GM23248 (cell line): Measurements from ENCODE around the gene TRPM7. TPM values are rescaled to one million over a fixed set of nuclear protein-coding genes. Genes with fewer than 3 reads are reported as not detected.

Experiments used
- DNase-seq: peaks from one replicate; pipeline ENCODE4 v3.0.0-alpha.2; 2015
- H2AFZ ChIP-seq: fragments of 200-600 bp; sonication (generic); 2 replicates; pipeline ENCODE4 v1.6.1; 2016; ENCODE audit warnings: antibody characterized with exemption
- H3F3A ChIP-seq: fragments of 200-600 bp; sonication (generic); 2 replicates; pipeline ENCODE4 v1.6.1; 2016; ENCODE audit warnings: mild to moderate bottlenecking, antibody characterized with exemption, mixed run types; ENCODE audit not compliant: insufficient read depth
- H3K27ac ChIP-seq: fragments of 200-600 bp; sonication (generic); 2 replicates; pipeline ENCODE4 v1.5.1; 2016; ENCODE audit warnings: mild to moderate bottlenecking
- H3K27me3 ChIP-seq: fragments of 200-600 bp; sonication (generic); replicated peaks from 2 replicates; pipeline ENCODE4 v1.6.1; 2016; ENCODE audit warnings: mild to moderate bottlenecking; ENCODE audit not compliant: insufficient read depth
- H3K36me3 ChIP-seq: fragments of 200-600 bp; sonication (generic); 2 replicates; pipeline ENCODE4 v1.6.1; 2016; ENCODE audit warnings: low read depth, mild to moderate bottlenecking
- H3K4me1 ChIP-seq: fragments of 200-600 bp; sonication (generic); 2 replicates; pipeline ENCODE4 v1.6.1; 2016; ENCODE audit warnings: mild to moderate bottlenecking; ENCODE audit not compliant: insufficient read depth
- H3K4me2 ChIP-seq: fragments of 200-600 bp; sonication (generic); one replicate; pipeline ENCODE4 v1.6.1; 2016; ENCODE audit warnings: mild to moderate bottlenecking; ENCODE audit not compliant: unreplicated experiment
- H3K4me3 ChIP-seq: fragments of 200-600 bp; sonication (generic); 2 replicates; pipeline ENCODE4 v1.5.1; 2016; ENCODE audit warnings: mild to moderate bottlenecking
- H3K79me2 ChIP-seq: fragments of 200-600 bp; sonication (generic); 2 replicates; pipeline ENCODE4 v1.6.1; 2016; ENCODE audit warnings: mild to moderate bottlenecking; ENCODE audit not compliant: insufficient read depth
- H3K9ac ChIP-seq: fragments of 200-600 bp; sonication (generic); 2 replicates; pipeline ENCODE4 v1.6.1; 2016; ENCODE audit warnings: mild to moderate bottlenecking
- H3K9me2 ChIP-seq: fragments of 200-600 bp; sonication (generic); 2 replicates; pipeline ENCODE4 v1.6.1; 2016; ENCODE audit warnings: mixed run types, mild to moderate bottlenecking, moderate library complexity; ENCODE audit not compliant: insufficient read depth
- H3K9me3 ChIP-seq: fragments of 200-600 bp; sonication (generic); one replicate; pipeline ENCODE4 v1.6.1; 2017; ENCODE audit warnings: low read depth
- H4K20me1 ChIP-seq: fragments of 200-600 bp; sonication (generic); 2 replicates; pipeline ENCODE4 v1.6.0; 2016; ENCODE audit not compliant: insufficient read depth
- EZH2 ChIP-seq: fragments of 200-600 bp; sonication (generic); IDR thresholded peaks from 2 replicates; pipeline ENCODE4 v1.6.1; 2018; ENCODE audit warnings: antibody characterized with exemption, mild to moderate bottlenecking; ENCODE audit not compliant: insufficient read depth, poor library complexity, severe bottlenecking
- EZH2phosphoT487 ChIP-seq: fragments of 200-600 bp; sonication (generic); IDR thresholded peaks from 2 replicates; pipeline ENCODE4 v1.6.1; 2018; ENCODE audit warnings: antibody characterized with exemption, moderate library complexity, mild to moderate bottlenecking, low read depth; ENCODE audit not compliant: insufficient read depth
- WGBS, 2 experiments: methylation state at CpG; one replicate each; pipeline ENCODE4 v1.1.6; 2015 to 2017; ENCODE audit warnings: low lambda C conversion rate in 2 of 2, low coverage in 1 of 2; ENCODE audit errors: missing lambda C conversion rate in 2 of 2; 5-methylcytosine and 5-hydroxymethylcytosine counted together
- in situ Hi-C: fragments of 300-500 bp; cut with MboI; formaldehyde crosslinking; loops from 2 replicates; pipeline ENCODE4 v1.15.0; 2020
- polyA plus RNA-seq: library from polyadenylated mRNA; unstranded; fragments of >200 nt; fragmentation: Nextera tagmentation; extraction: Ambion mirVana; gene quantifications from 2 replicates; pipeline ENCODE4 v1.2.1, GENCODE V29; 2016
- total RNA-seq: library from RNA; depleted of rRNA; stranded (reverse); fragments of >200 nt; shearing (Covaris generic); gene quantifications from 2 replicates; pipeline ENCODE4 v1.2.3, GENCODE V29; 2014

TRPM7 gene
- total and polyA plus RNA-seq, 2 experiments from 2014 or later = 15.5 to 38.4 TPM

DNA sequence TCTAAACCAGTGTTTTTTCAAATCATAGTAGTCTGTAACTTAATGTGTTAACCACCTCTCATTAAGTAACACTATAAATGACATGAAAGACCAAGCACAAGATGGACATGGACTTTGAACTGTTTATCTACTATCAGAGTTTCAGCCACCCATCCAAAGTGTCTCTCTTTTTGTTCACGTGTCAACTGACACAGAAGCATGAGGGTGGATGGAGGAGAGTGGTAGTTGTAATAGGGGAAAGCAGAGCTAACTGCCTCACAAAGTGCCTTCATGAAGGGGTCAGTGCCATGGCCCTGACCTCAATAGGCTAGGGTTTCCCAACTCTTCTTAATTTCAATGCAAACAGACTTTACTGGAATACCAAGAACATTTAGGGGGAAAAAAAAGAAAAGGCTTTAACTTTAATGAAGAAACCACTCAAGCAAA, 32.1 kb upstream of the TRPM7 start:
- WGBS, 2 experiments = 53 to 64% methylated on average over 1 of the region's 1 CpG
- Histone ChIP-seq H3K27ac (no peak overlapping the region), H3K4me2 (no peak overlapping the region), H4K20me1 (no peaks in the 10 kb centered on the region), H3K27me3 (no peaks in the 10 kb centered on the region), H2AFZ (no peak overlapping the region), H3K9me3 (no peaks in the 10 kb centered on the region), H3F3A (no peaks in the 10 kb centered on the region), H3K4me3 (no peak overlapping the region), H3K4me1 (no peaks in the 10 kb centered on the region), H3K9ac (no peak overlapping the region), H3K79me2 (no peaks in the 10 kb centered on the region), H3K36me3 (peaks cover 49% of the 10 kb centered on the region; the same call in 1 of the 2 replicates), H3K9me2 (no peaks in the 10 kb centered on the region)
- TF ChIP-seq EZH2phosphoT487 (no peak), EZH2 (no peak)
- in situ Hi-C loops = no loop called here
- DNase-seq = no peak

DNA sequence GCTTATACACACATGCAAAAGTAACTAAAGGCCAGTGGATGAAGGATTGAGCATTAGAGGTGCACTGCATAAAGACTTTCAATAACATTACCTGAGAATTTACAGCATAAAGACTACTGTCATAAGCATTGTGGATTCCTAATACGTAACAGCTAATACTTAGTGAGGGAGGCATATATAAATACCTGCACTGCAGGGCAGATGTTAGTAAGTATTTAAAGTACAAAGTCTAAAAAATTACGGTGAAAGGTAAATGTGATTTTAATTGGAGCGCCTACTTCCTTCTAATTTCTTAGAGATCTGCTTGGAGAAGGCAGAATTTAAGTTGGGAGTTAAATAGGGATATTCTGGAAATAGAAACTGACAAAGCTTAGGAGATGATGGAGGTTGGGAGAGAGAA, 25.4 kb upstream of the TRPM7 start:
- H3K4me1 ChIP-seq = no peaks in the 10 kb centered on the region
- TF ChIP-seq EZH2 = no peak
- H3K9ac ChIP-seq = no peak overlapping the region
- H3K4me3 ChIP-seq = no peak overlapping the region
- H3F3A ChIP-seq = no peaks in the 10 kb centered on the region
- peaks cover 21% of the 10 kb centered on the region; the same call in 1 of the 2 replicates for H3K36me3 ChIP-seq
- H3K9me2 ChIP-seq = no peaks in the 10 kb centered on the region
- in situ Hi-C loops = no loop called here
- no peak overlapping the region for H3K27ac ChIP-seq
- H4K20me1 ChIP-seq = no peaks in the 10 kb centered on the region
- no peak overlapping the region for H2AFZ ChIP-seq
- no peaks in the 10 kb centered on the region for H3K79me2 ChIP-seq
- DNase-seq = no peak
- H3K9me3 ChIP-seq = no peaks in the 10 kb centered on the region
- no peak overlapping the region for H3K4me2 ChIP-seq
- no peaks in the 10 kb centered on the region for H3K27me3 ChIP-seq
- 96% methylated on average over 3 of the region's 3 CpGs for WGBS, 2 experiments

DNA sequence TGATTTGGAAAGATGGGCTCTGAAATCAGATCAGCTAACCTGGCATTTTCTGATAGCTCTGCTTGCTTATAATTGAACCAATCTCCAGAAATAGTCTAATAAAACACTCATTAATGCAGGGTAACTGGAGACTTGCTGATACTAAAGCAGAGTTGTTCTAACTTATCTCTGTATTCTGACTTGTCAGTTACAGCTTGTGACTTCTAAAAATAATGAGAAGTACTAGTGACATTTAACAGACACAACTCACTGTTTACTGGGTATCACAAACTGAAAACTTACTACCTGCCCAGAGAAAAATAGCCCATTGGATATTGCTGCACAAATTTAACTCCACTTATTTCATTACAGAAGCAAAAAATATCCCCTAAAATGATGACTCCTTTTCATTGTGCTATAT, 24.0 kb upstream of the TRPM7 start:
- Histone ChIP-seq H3K9me2 (no peaks in the 10 kb centered on the region), H3K27ac (no peak overlapping the region), H3K27me3 (no peaks in the 10 kb centered on the region), H2AFZ (no peak overlapping the region), H3K4me2 (no peak overlapping the region), H4K20me1 (no peaks in the 10 kb centered on the region), H3K79me2 (no peaks in the 10 kb centered on the region), H3K36me3 (peaks cover 23% of the 10 kb centered on the region; the same call in 1 of the 2 replicates), H3F3A (0 out of 2 replicates have a peak, but pooled peaks cover 2% of the 10 kb centered on the region), H3K4me1 (no peaks in the 10 kb centered on the region), H3K9me3 (no peaks in the 10 kb centered on the region), H3K4me3 (no peak overlapping the region), H3K9ac (no peak overlapping the region)
- TF ChIP-seq EZH2phosphoT487 (no peak), EZH2 (no peak)
- in situ Hi-C loops = no loop called here
- no peak for DNase-seq

DNA sequence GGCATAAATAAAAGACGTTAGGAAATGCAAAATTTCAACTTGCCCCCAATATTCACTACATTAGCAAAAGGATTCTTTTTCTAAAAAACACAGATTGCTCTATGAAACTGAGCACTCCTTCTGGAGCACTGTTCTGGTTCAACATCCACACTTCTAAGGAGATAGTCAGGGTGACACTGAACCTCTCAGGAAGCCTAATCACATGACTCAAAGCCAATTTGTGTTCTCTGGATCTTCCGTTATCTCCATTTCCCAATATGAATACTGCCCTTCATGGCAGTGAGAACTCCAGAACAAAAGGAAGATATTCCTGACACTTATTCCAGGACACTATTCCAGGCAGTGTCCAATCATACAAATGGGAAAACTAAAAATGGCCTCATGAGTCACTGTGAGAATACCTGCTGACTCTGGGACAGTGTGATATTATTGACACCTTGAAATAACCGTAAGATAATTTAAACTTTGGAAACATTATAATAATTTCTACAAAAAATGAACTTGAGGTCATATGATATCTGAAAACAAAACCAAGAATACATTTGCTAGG, 21.4 kb upstream of the TRPM7 start:
- Histone ChIP-seq H3F3A (0 out of 2 replicates have a peak, but pooled peaks cover 5% of the 10 kb centered on the region), H3K9me2 (no peaks in the 10 kb centered on the region), H3K4me3 (no peak overlapping the region), H3K79me2 (no peaks in the 10 kb centered on the region), H3K9me3 (no peaks in the 10 kb centered on the region), H2AFZ (no peak overlapping the region), H3K4me2 (no peak overlapping the region), H3K36me3 (peaks cover 20% of the 10 kb centered on the region; the same call in 1 of the 2 replicates), H3K9ac (no peak overlapping the region), H4K20me1 (no peaks in the 10 kb centered on the region), H3K4me1 (peaks cover 1% of the 10 kb centered on the region; the same call in 1 of the 2 replicates), H3K27me3 (no peaks in the 10 kb centered on the region), H3K27ac (no peak overlapping the region)
- in situ Hi-C loops = no loop called here
- DNase-seq = no peak
- WGBS, 2 experiments = 70 to 73% methylated on average over 3 of the region's 3 CpGs
- TF ChIP-seq EZH2phosphoT487 = no peak
- TF ChIP-seq EZH2 = no peak
